Measurements from ENCODE around the gene TMCC1. TPM values are rescaled to one million over a fixed set of nuclear protein-coding genes. Genes with fewer than 3 reads are reported as not detected.

TMCC1 gene
- total RNA-seq, 1 donor from 2014 or later, result 33.4 TPM

- Histone ChIP-seq H3K27me3 (ENCODE audit: low read depth) (no peaks in the 10 kb centered on the region), H3K4me1 (peaks cover 29% of the 10 kb centered on the region), H3K27ac (peak overlapping the region; percentile 85), H3K4me3 (peak overlapping the region; percentile 43), H3K9me3 (no peaks in the 10 kb centered on the region), H3K36me3 (no peaks in the 10 kb centered on the region)
- no peak for TF ChIP-seq CTCF (IDR thresholded peaks at IDR 0.05)
- DNase-seq (peak; percentile 84), ATAC-seq (peak; percentile 96 to 98)
- intact Hi-C loops (cut with DNase I), result no loop called here
Observed at GRCh38 chr3:129794311-129795185, 99.0 kb downstream of the TMCC1 start.

GRCh38 chr3:129793942-129794310, 99.6 kb downstream of the TMCC1 start:
- Histone ChIP-seq H3K9me3 (no peaks in the 10 kb centered on the region), H3K27ac (peak overlapping the region; percentile 85), H3K27me3 (ENCODE audit: low read depth) (no peaks in the 10 kb centered on the region), H3K4me3 (peak overlapping the region; percentile 43), H3K4me1 (peaks cover 29% of the 10 kb centered on the region), H3K36me3 (no peaks in the 10 kb centered on the region)
- DNase-seq, result no peak
- peak; percentile 45 to 49 for ATAC-seq
- no peak for TF ChIP-seq CTCF (IDR thresholded peaks at IDR 0.05)
- intact Hi-C loops (cut with DNase I), result no loop called here

GRCh38 chr3:129793319-129793718, 100.2 kb downstream of the TMCC1 start:
- ATAC-seq (peak; percentile 44 to 46), DNase-seq (no peak)
- Histone ChIP-seq H3K4me1 (peaks cover 29% of the 10 kb centered on the region), H3K4me3 (peak overlapping the region; percentile 43), H3K9me3 (no peaks in the 10 kb centered on the region), H3K27ac (peak overlapping the region; percentile 85), H3K36me3 (no peaks in the 10 kb centered on the region), H3K27me3 (ENCODE audit: low read depth) (no peaks in the 10 kb centered on the region)
- no peak for TF ChIP-seq CTCF (IDR thresholded peaks at IDR 0.05)
- intact Hi-C loops (cut with DNase I), result no loop called here

- ATAC-seq, result no peak
- Histone ChIP-seq H3K27ac (no peak overlapping the region), H3K4me3 (no peak overlapping the region), H3K9me3 (no peaks in the 10 kb centered on the region), H3K36me3 (no peaks in the 10 kb centered on the region), H3K27me3 (ENCODE audit: low read depth) (no peaks in the 10 kb centered on the region), H3K4me1 (no peaks in the 10 kb centered on the region)
- TF ChIP-seq CTCF (IDR thresholded peaks at IDR 0.05), result no peak
- DNase-seq, result no peak
- intact Hi-C loops (cut with DNase I), result no loop called here
Observed at GRCh38 chr3:129783470-129783869, 110.0 kb downstream of the TMCC1 start.

GRCh38 chr3:129778871-129779270, 114.6 kb downstream of the TMCC1 start:
- H3K9me3 ChIP-seq, result no peaks in the 10 kb centered on the region
- no peak overlapping the region for H3K27ac ChIP-seq
- intact Hi-C loops (cut with DNase I), result no loop called here
- no peak for DNase-seq
- H3K4me1 ChIP-seq, result peaks cover 4% of the 10 kb centered on the region
- no peaks in the 10 kb centered on the region for H3K36me3 ChIP-seq
- TF ChIP-seq CTCF (IDR thresholded peaks at IDR 0.05), result no peak
- no peak for ATAC-seq
- no peaks in the 10 kb centered on the region for H3K27me3 ChIP-seq (ENCODE audit: low read depth)
- no peak overlapping the region for H3K4me3 ChIP-seq

All from lower lobe of right lung (tissue), 2 donors.